ENCODE measurements around the gene PDZD8.

The PDZD8 gene

GRCh38 chr10:117320050-117320665 lies 55.1 kb downstream of the PDZD8 start:
- TF ChIP-seq CTCF (IDR thresholded peaks at IDR 0.05; ENCODE audit: low read depth, low read length) (peak; percentile 51), EZH2phosphoT487 (IDR thresholded peaks at IDR 0.05; ENCODE audit: low read depth) (no peak)
- Histone ChIP-seq H3K79me2 (ENCODE audit: low read length) (no peaks in the 10 kb centered on the region), H3K27me3 (ENCODE audit: low read depth, low read length) (no peaks in the 10 kb centered on the region), H3K4me2 (ENCODE audit: low read length) (no peak overlapping the region), H2AFZ (ENCODE audit: low read depth, low read length) (no peak overlapping the region), H3K4me1 (ENCODE audit: low read length) (no peaks in the 10 kb centered on the region), H3K9me3 (ENCODE audit: insufficient read depth, low read length) (no peaks in the 10 kb centered on the region), H3K9ac (ENCODE audit: low read length) (no peak overlapping the region), H4K20me1 (ENCODE audit: insufficient read depth, low read length) (peaks cover 3% of the 10 kb centered on the region; the same call in 1 of the 2 replicates), H3K36me3 (replicated peaks; ENCODE audit: low read depth, low read length) (no peaks in the 10 kb centered on the region), H3K27ac (ENCODE audit: low read length) (no peak overlapping the region), H3K4me3 (ENCODE audit: low read length) (no peak overlapping the region)

- no peak overlapping the region for H3K9ac ChIP-seq (ENCODE audit: low read length)
- H3K4me3 ChIP-seq (ENCODE audit: low read length), result no peak overlapping the region
- no peaks in the 10 kb centered on the region for H3K4me1 ChIP-seq (ENCODE audit: low read length)
- peaks cover 3% of the 10 kb centered on the region; the same call in 1 of the 2 replicates for H4K20me1 ChIP-seq (ENCODE audit: insufficient read depth, low read length)
- H3K4me2 ChIP-seq (ENCODE audit: low read length), result no peak overlapping the region
- H3K36me3 ChIP-seq (replicated peaks; ENCODE audit: low read depth, low read length), result no peaks in the 10 kb centered on the region
- H3K27me3 ChIP-seq (ENCODE audit: low read depth, low read length), result no peaks in the 10 kb centered on the region
- no peaks in the 10 kb centered on the region for H3K9me3 ChIP-seq (ENCODE audit: insufficient read depth, low read length)
- TF ChIP-seq EZH2phosphoT487 (IDR thresholded peaks at IDR 0.05; ENCODE audit: low read depth), result no peak
- TF ChIP-seq CTCF (IDR thresholded peaks at IDR 0.05; ENCODE audit: low read depth, low read length), result 0 out of 2 replicates have a peak, but pooled peaks have one; percentile 12
- H3K79me2 ChIP-seq (ENCODE audit: low read length), result no peaks in the 10 kb centered on the region
- no peak overlapping the region for H2AFZ ChIP-seq (ENCODE audit: low read depth, low read length)
- no peak overlapping the region for H3K27ac ChIP-seq (ENCODE audit: low read length)
Measured at GRCh38 chr10:117318909-117319308, 56.3 kb downstream of the PDZD8 start.

- no peak overlapping the region for H3K4me3 ChIP-seq (ENCODE audit: low read length)
- no peak overlapping the region for H3K4me2 ChIP-seq (ENCODE audit: low read length)
- H3K79me2 ChIP-seq (ENCODE audit: low read length), result no peaks in the 10 kb centered on the region
- H3K27me3 ChIP-seq (ENCODE audit: low read depth, low read length), result no peaks in the 10 kb centered on the region
- no peak overlapping the region for H2AFZ ChIP-seq (ENCODE audit: low read depth, low read length)
- H3K9me3 ChIP-seq (ENCODE audit: insufficient read depth, low read length), result no peaks in the 10 kb centered on the region
- H3K4me1 ChIP-seq (ENCODE audit: low read length), result no peaks in the 10 kb centered on the region
- peaks cover 3% of the 10 kb centered on the region for H3K36me3 ChIP-seq (replicated peaks; ENCODE audit: low read depth, low read length)
- H4K20me1 ChIP-seq (ENCODE audit: insufficient read depth, low read length), result no peaks in the 10 kb centered on the region; the same call in 1 of the 2 replicates
- TF ChIP-seq EZH2phosphoT487 (IDR thresholded peaks at IDR 0.05; ENCODE audit: low read depth) (no peak), CTCF (IDR thresholded peaks at IDR 0.05; ENCODE audit: low read depth, low read length) (no peak)
- H3K27ac ChIP-seq (ENCODE audit: low read length), result no peak overlapping the region
- H3K9ac ChIP-seq (ENCODE audit: low read length), result no peak overlapping the region
Measured at GRCh38 chr10:117316701-117317100, 58.5 kb downstream of the PDZD8 start.

GRCh38 chr10:117313641-117314040 lies 61.6 kb downstream of the PDZD8 start:
- H3K4me3 ChIP-seq (ENCODE audit: low read length), result no peak overlapping the region
- no peak overlapping the region for H3K9ac ChIP-seq (ENCODE audit: low read length)
- H2AFZ ChIP-seq (ENCODE audit: low read depth, low read length), result no peak overlapping the region
- H3K79me2 ChIP-seq (ENCODE audit: low read length), result no peaks in the 10 kb centered on the region
- no peak overlapping the region for H3K27ac ChIP-seq (ENCODE audit: low read length)
- no peaks in the 10 kb centered on the region for H3K9me3 ChIP-seq (ENCODE audit: insufficient read depth, low read length)
- H4K20me1 ChIP-seq (ENCODE audit: insufficient read depth, low read length), result no peaks in the 10 kb centered on the region; the same call in 1 of the 2 replicates
- H3K4me2 ChIP-seq (ENCODE audit: low read length), result no peak overlapping the region
- peaks cover 3% of the 10 kb centered on the region for H3K36me3 ChIP-seq (replicated peaks; ENCODE audit: low read depth, low read length)
- no peaks in the 10 kb centered on the region for H3K4me1 ChIP-seq (ENCODE audit: low read length)
- H3K27me3 ChIP-seq (ENCODE audit: low read depth, low read length), result no peaks in the 10 kb centered on the region
- TF ChIP-seq EZH2phosphoT487 (IDR thresholded peaks at IDR 0.05; ENCODE audit: low read depth), result no peak
- no peak for TF ChIP-seq CTCF (IDR thresholded peaks at IDR 0.05; ENCODE audit: low read depth, low read length)
